ENCODE measurements around the gene KRTAP19-4.

Gene KRTAP19-4

DNA sequence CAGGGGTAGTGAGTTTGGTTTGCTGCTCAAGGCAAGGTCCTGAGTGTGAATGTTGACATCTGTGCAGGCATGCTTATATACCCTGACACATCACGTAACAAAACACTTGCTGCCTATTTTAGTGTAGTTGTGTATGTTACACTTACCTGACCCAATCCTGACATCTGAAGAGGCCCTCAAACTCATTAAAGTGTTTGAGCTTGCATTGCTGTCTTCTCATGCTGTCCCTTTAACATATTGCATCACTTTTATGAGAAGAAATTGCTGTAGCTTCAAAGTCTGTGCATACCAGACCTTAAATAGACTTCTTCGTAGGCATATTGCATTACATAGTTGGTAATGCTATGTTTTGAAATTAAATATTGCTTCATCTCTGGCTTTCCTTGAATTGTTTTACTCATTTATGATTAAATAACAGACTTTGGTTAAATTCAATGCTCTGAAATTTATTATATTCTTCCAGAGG lies 5.0 kb downstream of the KRTAP19-4 start, which contains the start of gene KRTAP19-3:
KRTAP19-3 (minus strand) TSS at position 51 of the 466 bp plus-strand sequence. CDS start 56 bp downstream, outside the sequence.
- H3K79me2 ChIP-seq (ENCODE audit: control insufficient read depth, low read length) = no peaks in the 10 kb centered on the region
- no peaks in the 10 kb centered on the region for H3K4me1 ChIP-seq (ENCODE audit: control insufficient read depth, low read length)
- no peak within 1 kb of the TSS for H3K4me2 ChIP-seq (ENCODE audit: low read length)
- no peaks in the 10 kb centered on the region for H3K36me3 ChIP-seq (ENCODE audit: control insufficient read depth, low read length)
- H3F3A ChIP-seq (ENCODE audit: control insufficient read depth, insufficient read depth) = no peaks in the 10 kb centered on the region
- no peaks in the 10 kb centered on the region for H3K9me2 ChIP-seq (replicated peaks; ENCODE audit: control insufficient read depth, low read length)
- H3K27ac ChIP-seq (ENCODE audit: low read depth, low read length) = no peak within 1 kb of the TSS
- no peaks in the 10 kb centered on the region for H3K9me3 ChIP-seq (ENCODE audit: control insufficient read depth, insufficient read depth, low read length)
- H4K20me1 ChIP-seq (ENCODE audit: control insufficient read depth, insufficient read depth, low read depth, low read length) = no peaks in the 10 kb centered on the region
- H3K4me3 ChIP-seq (ENCODE audit: low read length) = no peak within 1 kb of the TSS
- no peak for TF ChIP-seq EZH2phosphoT487 (IDR thresholded peaks at IDR 0.05; ENCODE audit: borderline replicate concordance, low read length)
- TF ChIP-seq, protein P1, sequence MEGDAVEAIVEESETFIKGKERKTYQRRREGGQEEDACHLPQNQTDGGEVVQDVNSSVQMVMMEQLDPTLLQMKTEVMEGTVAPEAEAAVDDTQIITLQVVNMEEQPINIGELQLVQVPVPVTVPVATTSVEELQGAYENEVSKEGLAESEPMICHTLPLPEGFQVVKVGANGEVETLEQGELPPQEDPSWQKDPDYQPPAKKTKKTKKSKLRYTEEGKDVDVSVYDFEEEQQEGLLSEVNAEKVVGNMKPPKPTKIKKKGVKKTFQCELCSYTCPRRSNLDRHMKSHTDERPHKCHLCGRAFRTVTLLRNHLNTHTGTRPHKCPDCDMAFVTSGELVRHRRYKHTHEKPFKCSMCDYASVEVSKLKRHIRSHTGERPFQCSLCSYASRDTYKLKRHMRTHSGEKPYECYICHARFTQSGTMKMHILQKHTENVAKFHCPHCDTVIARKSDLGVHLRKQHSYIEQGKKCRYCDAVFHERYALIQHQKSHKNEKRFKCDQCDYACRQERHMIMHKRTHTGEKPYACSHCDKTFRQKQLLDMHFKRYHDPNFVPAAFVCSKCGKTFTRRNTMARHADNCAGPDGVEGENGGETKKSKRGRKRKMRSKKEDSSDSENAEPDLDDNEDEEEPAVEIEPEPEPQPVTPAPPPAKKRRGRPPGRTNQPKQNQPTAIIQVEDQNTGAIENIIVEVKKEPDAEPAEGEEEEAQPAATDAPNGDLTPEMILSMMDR (IDR thresholded peaks at IDR 0.05; ENCODE audit: low read depth, low read length, poor library complexity, severe bottlenecking) = no peak
- H3K27me3 ChIP-seq (ENCODE audit: control insufficient read depth, low read length) = no peaks in the 10 kb centered on the region

DNA sequence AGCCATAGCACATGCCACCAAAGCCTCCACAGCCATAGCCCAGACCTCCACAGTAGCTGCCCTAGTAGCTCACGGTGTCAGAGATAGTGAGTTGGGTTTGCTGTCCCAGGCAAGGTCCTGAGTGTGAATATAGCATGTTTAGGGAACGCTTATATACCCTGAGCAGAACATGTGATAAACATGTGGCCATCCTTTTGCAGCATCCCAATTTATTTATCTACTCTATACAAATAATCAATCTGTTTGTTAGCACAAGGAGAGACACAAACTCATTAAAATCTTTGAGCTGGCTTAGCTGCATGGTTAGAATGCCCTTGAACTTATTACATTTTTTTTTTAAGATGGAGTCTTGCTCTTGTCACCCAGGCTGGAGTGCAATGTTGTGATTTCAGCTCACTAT lies 9.6 kb downstream of the KRTAP19-4 start, which contains the start of gene KRTAP19-2:
KRTAP19-2 (minus strand) TSS at position 101 of the 400 bp plus-strand sequence; CDS start at position 13, 88 bp downstream.
- Histone ChIP-seq H3F3A (ENCODE audit: control insufficient read depth, insufficient read depth) (no peaks in the 10 kb centered on the region), H3K4me3 (ENCODE audit: low read length) (no peak within 1 kb of the TSS), H3K9me3 (ENCODE audit: control insufficient read depth, insufficient read depth, low read length) (peaks cover 9% of the 10 kb centered on the region), H3K4me2 (ENCODE audit: low read length) (no peak within 1 kb of the TSS), H3K9me2 (replicated peaks; ENCODE audit: control insufficient read depth, low read length) (no peaks in the 10 kb centered on the region), H3K4me1 (ENCODE audit: control insufficient read depth, low read length) (no peaks in the 10 kb centered on the region), H3K27me3 (ENCODE audit: control insufficient read depth, low read length) (no peaks in the 10 kb centered on the region), H3K79me2 (ENCODE audit: control insufficient read depth, low read length) (no peaks in the 10 kb centered on the region), H3K36me3 (ENCODE audit: control insufficient read depth, low read length) (no peaks in the 10 kb centered on the region), H3K27ac (ENCODE audit: low read depth, low read length) (no peak within 1 kb of the TSS), H4K20me1 (ENCODE audit: control insufficient read depth, insufficient read depth, low read depth, low read length) (no peaks in the 10 kb centered on the region)
- TF ChIP-seq EZH2phosphoT487 (IDR thresholded peaks at IDR 0.05; ENCODE audit: borderline replicate concordance, low read length) = no peak
- TF ChIP-seq, protein P1 (IDR thresholded peaks at IDR 0.05; ENCODE audit: low read depth, low read length, poor library complexity, severe bottlenecking) = no peak

DNA sequence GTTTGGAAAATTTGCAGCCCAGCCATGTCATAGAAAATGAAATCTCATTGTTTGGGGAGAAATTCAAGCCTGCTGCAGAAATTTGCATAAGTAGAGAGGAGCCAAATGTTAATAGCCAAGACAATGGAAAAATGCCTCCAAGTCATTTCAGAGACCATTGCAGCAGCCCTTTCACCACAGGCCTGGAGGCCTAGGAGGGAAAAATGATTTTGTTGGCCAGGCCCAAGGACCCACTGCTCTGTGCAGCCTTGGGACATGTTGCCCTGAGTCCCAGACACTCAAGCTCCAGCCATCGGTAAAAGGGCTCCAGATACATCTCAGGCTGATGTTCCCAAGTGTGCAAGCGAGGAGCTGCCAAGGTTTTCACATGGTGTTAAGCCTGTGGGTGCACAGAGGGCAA lies 10.8 kb downstream of the KRTAP19-4 start:
- Histone ChIP-seq H3K27ac (ENCODE audit: low read depth, low read length) (no peak overlapping the region), H3K79me2 (ENCODE audit: control insufficient read depth, low read length) (no peaks in the 10 kb centered on the region), H3F3A (ENCODE audit: control insufficient read depth, insufficient read depth) (no peaks in the 10 kb centered on the region), H3K4me1 (ENCODE audit: control insufficient read depth, low read length) (no peaks in the 10 kb centered on the region), H3K36me3 (ENCODE audit: control insufficient read depth, low read length) (no peaks in the 10 kb centered on the region), H3K9me2 (replicated peaks; ENCODE audit: control insufficient read depth, low read length) (no peaks in the 10 kb centered on the region), H3K9me3 (ENCODE audit: control insufficient read depth, insufficient read depth, low read length) (peaks cover 9% of the 10 kb centered on the region), H3K27me3 (ENCODE audit: control insufficient read depth, low read length) (no peaks in the 10 kb centered on the region), H4K20me1 (ENCODE audit: control insufficient read depth, insufficient read depth, low read depth, low read length) (no peaks in the 10 kb centered on the region), H3K4me3 (ENCODE audit: low read length) (no peak overlapping the region), H3K4me2 (ENCODE audit: low read length) (no peak overlapping the region)
- TF ChIP-seq, protein P1 (IDR thresholded peaks at IDR 0.05; ENCODE audit: low read depth, low read length, poor library complexity, severe bottlenecking) = no peak
- TF ChIP-seq EZH2phosphoT487 (IDR thresholded peaks at IDR 0.05; ENCODE audit: borderline replicate concordance, low read length) = no peak
